ENCODE measurements around the gene DENND2D. TPM values are rescaled to one million over a fixed set of nuclear protein-coding genes. Genes with fewer than 3 reads are reported as not detected.
A peak's percentile ranks its signal among the peaks of the same experiment; 100 is the strongest.

The DENND2D gene
- total RNA-seq, 2 experiments from 2014 or later, result 60.7 to 62.0 TPM

DNA sequence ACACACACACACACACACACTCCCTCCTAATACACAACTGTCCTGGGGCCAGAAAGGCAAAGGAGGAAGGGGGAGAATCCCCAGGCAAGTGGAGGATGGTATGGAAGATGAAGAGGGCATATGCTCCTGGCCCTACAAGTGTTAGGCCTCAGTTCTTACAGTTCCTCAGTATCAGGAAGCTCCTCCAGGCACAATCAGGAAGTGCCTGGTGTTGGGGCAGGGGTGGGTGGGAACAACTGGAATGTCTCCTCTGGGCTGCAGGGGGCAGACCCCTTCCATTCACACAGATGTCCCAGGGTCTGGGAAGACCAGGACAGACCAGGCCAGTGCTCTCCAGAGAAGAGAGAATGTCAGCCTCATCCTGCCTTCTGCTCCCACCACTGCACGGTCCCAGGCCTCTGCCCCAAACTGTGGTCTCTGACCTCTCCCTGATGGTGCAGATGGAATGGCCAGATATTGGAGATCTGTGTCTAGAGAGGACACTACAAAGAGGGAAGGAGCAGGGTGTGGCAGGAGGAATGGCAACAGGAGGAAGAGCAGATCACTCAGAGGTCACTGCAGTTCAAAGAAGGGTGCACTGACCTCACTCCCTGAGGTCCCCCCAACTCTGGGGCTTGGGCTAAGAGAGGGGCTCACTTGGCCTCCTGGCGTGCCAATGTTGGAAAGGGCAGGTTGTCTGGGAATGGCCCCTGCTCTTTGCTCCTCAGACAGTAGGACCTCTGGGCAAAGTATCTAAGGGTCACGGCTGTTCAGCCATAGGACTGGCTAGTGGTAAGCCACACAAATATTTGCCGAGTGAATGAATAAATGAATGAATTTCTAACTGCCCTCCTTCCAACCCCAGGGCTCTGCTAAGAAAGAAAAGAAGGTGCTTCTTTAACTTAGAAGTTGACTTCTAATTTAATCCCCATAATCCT, 2.5 kb upstream of the DENND2D start:
- intact Hi-C loops (cut with DNase I, micrococcal nuclease), result loop anchor here in 1 of 2 experiments (2.0 to 10.0 kb wide), 3 partner anchors 20 to 578 kb away; no protein-coding TSS in a partner anchor
- Mint-ChIP-seq H3K9me3 (no peaks in the 10 kb centered on the region), H3K4me1 (ENCODE audit: low read depth) (peaks cover 80% of the 10 kb centered on the region), H3K27ac (peak overlapping the region; percentile 90), H3K36me3 (ENCODE audit: low read depth) (peaks cover 41% of the 10 kb centered on the region), H3K4me3 (peak overlapping the region; percentile 99), H3K27me3 (no peaks in the 10 kb centered on the region)
- peak overlapping the region; percentile 70 to 97 for H3K27ac ChIP-seq (ENCODE audit: low read depth in 1 of 2, low read length in 2 of 2)
- no peaks in the 10 kb centered on the region for H3K27me3 ChIP-seq (ENCODE audit: control insufficient read depth in 1 of 2, insufficient read depth in 2 of 2, low read length in 2 of 2)
- POLR2A ChIA-PET, result interaction anchor here (0.9 to 15.0 kb wide), 12 partner anchors 8 to 268 kb away, joined by 3 to 756 read pairs (median 4); partner anchors contain the start of genes CEPT1, CHI3L2 and DRAM2
- CTCF ChIA-PET, result interaction anchor here (1.1 to 8.1 kb wide), 3 partner anchors 16 to 144 kb away, joined by 3 to 135 read pairs (median 9); no protein-coding TSS in a partner anchor
- ATAC-seq (ENCODE audit: poor library complexity) (no peak), DNase-seq (peak in 1 of 14 experiments; percentile 7)
- H3K9me3 ChIP-seq (ENCODE audit: control insufficient read depth in 1 of 2, insufficient read depth in 1 of 2, low read length in 2 of 2), result no peaks in the 10 kb centered on the region
- TF ChIP-seq, protein P1, sequence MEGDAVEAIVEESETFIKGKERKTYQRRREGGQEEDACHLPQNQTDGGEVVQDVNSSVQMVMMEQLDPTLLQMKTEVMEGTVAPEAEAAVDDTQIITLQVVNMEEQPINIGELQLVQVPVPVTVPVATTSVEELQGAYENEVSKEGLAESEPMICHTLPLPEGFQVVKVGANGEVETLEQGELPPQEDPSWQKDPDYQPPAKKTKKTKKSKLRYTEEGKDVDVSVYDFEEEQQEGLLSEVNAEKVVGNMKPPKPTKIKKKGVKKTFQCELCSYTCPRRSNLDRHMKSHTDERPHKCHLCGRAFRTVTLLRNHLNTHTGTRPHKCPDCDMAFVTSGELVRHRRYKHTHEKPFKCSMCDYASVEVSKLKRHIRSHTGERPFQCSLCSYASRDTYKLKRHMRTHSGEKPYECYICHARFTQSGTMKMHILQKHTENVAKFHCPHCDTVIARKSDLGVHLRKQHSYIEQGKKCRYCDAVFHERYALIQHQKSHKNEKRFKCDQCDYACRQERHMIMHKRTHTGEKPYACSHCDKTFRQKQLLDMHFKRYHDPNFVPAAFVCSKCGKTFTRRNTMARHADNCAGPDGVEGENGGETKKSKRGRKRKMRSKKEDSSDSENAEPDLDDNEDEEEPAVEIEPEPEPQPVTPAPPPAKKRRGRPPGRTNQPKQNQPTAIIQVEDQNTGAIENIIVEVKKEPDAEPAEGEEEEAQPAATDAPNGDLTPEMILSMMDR (IDR thresholded peaks at IDR 0.05), result no peak
- peaks cover 57% of the 10 kb centered on the region for H3K4me1 ChIP-seq (ENCODE audit: insufficient read depth, low read length)
- H3K36me3 ChIP-seq (ENCODE audit: insufficient read depth, low read length), result peaks cover 12% of the 10 kb centered on the region
- peak overlapping the region; percentile 79 for H3K4me3 ChIP-seq (ENCODE audit: low read length)

DNA sequence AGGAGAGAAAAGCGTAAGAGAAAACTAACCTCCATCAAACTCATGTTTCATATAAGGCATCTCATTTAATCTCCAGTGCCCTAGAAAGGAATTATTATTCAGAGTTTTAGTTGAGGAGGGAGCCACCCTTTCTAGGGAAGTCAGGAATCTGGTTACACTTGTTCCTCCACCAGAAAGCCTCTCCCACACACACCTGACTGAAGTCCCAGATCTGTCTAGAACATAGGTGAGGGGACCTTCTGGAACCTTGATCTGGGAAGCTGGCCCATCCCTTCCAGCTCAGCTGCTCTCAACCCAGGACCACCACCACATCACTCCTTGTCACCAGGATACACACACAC, 1.9 kb upstream of the DENND2D start:
- intact Hi-C loops (cut with DNase I, micrococcal nuclease), result loop anchor here in 1 of 2 experiments (2.0 to 10.0 kb wide), 3 partner anchors 20 to 578 kb away; no protein-coding TSS in a partner anchor
- Mint-ChIP-seq H3K36me3 (ENCODE audit: low read depth) (peaks cover 48% of the 10 kb centered on the region), H3K4me1 (ENCODE audit: low read depth) (peaks cover 80% of the 10 kb centered on the region), H3K27me3 (no peaks in the 10 kb centered on the region), H3K4me3 (peak overlapping the region; percentile 99), H3K9me3 (no peaks in the 10 kb centered on the region), H3K27ac (peak overlapping the region; percentile 90)
- peak overlapping the region; percentile 79 for H3K4me3 ChIP-seq (ENCODE audit: low read length)
- no peaks in the 10 kb centered on the region for H3K9me3 ChIP-seq (ENCODE audit: control insufficient read depth in 1 of 2, insufficient read depth in 1 of 2, low read length in 2 of 2)
- TF ChIP-seq, protein P1 (IDR thresholded peaks at IDR 0.05), result no peak
- H3K27ac ChIP-seq (ENCODE audit: low read depth in 1 of 2, low read length in 2 of 2), result peak overlapping the region; percentile 70 to 97
- H3K27me3 ChIP-seq (ENCODE audit: control insufficient read depth in 1 of 2, insufficient read depth in 2 of 2, low read length in 2 of 2), result no peaks in the 10 kb centered on the region
- POLR2A ChIA-PET, result interaction anchor here (1.0 to 15.0 kb wide), 7 partner anchors 9 to 269 kb away, joined by 3 to 756 read pairs (median 10); partner anchors contain the start of genes CEPT1, CHI3L2 and DRAM2
- H3K36me3 ChIP-seq (ENCODE audit: insufficient read depth, low read length), result peaks cover 19% of the 10 kb centered on the region
- H3K4me1 ChIP-seq (ENCODE audit: insufficient read depth, low read length), result peaks cover 64% of the 10 kb centered on the region
- CTCF ChIA-PET, result interaction anchor here (0.6 to 8.1 kb wide), 2 partner anchors 16 to 523 kb away, joined by 3 to 135 read pairs; no protein-coding TSS in a partner anchor
- no peak for DNase-seq
- ATAC-seq (ENCODE audit: poor library complexity), result no peak

DNA sequence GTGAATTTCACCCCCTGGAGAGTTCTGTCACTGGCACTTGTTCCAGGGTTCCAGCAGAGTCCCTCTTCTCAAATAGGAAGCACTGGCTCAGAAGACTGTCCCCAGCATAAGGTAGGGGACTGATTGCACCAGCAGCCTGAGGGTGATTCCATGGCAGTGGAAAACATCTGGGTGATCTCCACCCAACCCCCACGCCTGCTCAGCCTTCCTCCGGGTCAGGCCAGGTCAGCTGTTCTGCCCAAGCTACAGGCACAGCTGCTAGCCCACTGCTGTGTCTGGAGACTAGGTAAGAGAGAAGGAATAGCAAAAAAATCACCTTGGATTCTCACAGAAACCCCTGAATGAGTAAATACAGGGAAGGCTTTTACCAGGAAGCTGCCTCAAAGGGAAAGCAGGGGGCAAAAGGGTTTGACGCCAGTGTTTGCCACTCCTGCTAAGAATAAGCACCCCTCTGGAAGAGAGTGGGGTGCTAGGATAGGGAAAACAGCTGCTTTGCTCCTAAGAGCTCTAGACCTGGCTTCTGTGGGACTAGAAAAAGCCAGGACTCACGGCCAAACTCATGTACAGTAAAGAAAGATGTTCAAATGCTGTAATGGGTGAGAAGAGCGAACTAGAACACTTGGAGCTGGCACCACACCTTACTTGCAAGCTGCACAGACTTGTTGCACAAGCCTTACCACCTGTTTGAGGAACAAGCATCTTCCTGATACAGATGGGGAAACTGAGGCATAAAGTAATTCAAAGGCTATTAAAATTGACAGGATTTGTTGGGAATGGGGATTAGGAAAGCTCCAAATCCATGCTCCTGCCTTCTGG, 1.0 kb upstream of the DENND2D start:
- no peaks in the 10 kb centered on the region for H3K27me3 Mint-ChIP-seq
- H3K4me3 Mint-ChIP-seq, result peak overlapping the region; percentile 99
- Histone ChIP-seq H3K4me1 (ENCODE audit: insufficient read depth, low read length) (peaks cover 72% of the 10 kb centered on the region), H3K27ac (ENCODE audit: low read depth in 1 of 2, low read length in 2 of 2) (peak overlapping the region; percentile 70 to 97), H3K9me3 (ENCODE audit: control insufficient read depth in 1 of 2, insufficient read depth in 1 of 2, low read length in 2 of 2) (no peaks in the 10 kb centered on the region), H3K4me3 (ENCODE audit: low read length) (peak overlapping the region; percentile 79), H3K36me3 (ENCODE audit: insufficient read depth, low read length) (peaks cover 27% of the 10 kb centered on the region), H3K27me3 (ENCODE audit: control insufficient read depth in 1 of 2, insufficient read depth in 2 of 2, low read length in 2 of 2) (no peaks in the 10 kb centered on the region)
- ChIA-PET CTCF (interaction anchor here (0.6 to 8.1 kb wide), 3 partner anchors 17 to 522 kb away, joined by 3 to 135 read pairs (median 3); no protein-coding TSS in a partner anchor), POLR2A (interaction anchor here (1.0 to 15.0 kb wide), 8 partner anchors 8 to 270 kb away, joined by 3 to 756 read pairs (median 7); partner anchors contain the start of genes CEPT1, CHI3L2 and DRAM2)
- peaks cover 81% of the 10 kb centered on the region for H3K4me1 Mint-ChIP-seq (ENCODE audit: low read depth)
- ATAC-seq (ENCODE audit: poor library complexity) (no peak), DNase-seq (peak in 1 of 14 experiments; percentile 32)
- H3K36me3 Mint-ChIP-seq (ENCODE audit: low read depth), result peaks cover 56% of the 10 kb centered on the region
- H3K27ac Mint-ChIP-seq, result peak overlapping the region; percentile 90
- TF ChIP-seq, protein P1 (IDR thresholded peaks at IDR 0.05), result no peak
- intact Hi-C loops (cut with DNase I, micrococcal nuclease), result loop anchor here in 1 of 2 experiments (2.0 to 10.0 kb wide), 3 partner anchors 21 to 577 kb away; no protein-coding TSS in a partner anchor
- no peaks in the 10 kb centered on the region for H3K9me3 Mint-ChIP-seq
